HG02623 (cell line): ENCODE data around the gene TRIM66.

Source experiments
- ATAC-seq: cut with Tn5 transposase; IDR thresholded peaks from one replicate; pipeline ENCODE4 v1.9.1; 2021; ENCODE audit warnings: moderate library complexity; ENCODE audit not compliant: unreplicated experiment

TRIM66 gene

GRCh38 chr11:8661001-8661795 lies 21.3 kb downstream of the TRIM66 start:
- ATAC-seq: no peak

GRCh38 chr11:8658321-8659057 lies 24.0 kb downstream of the TRIM66 start:
- ATAC-seq: no peak

GRCh38 chr11:8656291-8656690 lies 26.2 kb downstream of the TRIM66 start:
- ATAC-seq: no peak

- ATAC-seq: no peak
Measured at GRCh38 chr11:8654503-8654902, 28.0 kb downstream of the TRIM66 start.

DNA sequence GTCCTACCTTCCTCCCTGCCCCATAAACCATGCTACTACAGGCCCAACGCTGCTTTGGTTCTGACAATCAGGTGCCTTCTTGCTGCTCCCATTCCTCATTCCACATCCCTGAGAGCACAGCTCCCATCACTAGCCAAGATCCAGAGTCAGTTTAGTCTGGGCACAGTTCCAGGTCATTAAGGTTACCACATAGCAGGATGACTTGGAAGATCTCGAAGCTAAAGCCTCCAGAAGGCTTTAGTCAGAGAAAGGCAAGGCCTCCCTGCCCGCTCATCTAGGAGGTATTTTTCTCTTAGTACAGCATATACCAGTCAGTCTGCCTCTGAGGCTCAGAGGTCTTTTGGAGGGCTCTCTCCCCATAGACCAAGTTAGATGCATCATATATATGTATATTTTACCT lies 30.3 kb downstream of the TRIM66 start:
- ATAC-seq: no peak

GRCh38 chr11:8650401-8650990 lies 32.0 kb downstream of the TRIM66 start:
- ATAC-seq: no peak

- ATAC-seq: no peak
Measured at GRCh38 chr11:8649361-8649760, 33.1 kb downstream of the TRIM66 start.

GRCh38 chr11:8646873-8647272 lies 35.6 kb downstream of the TRIM66 start:
- no peak for ATAC-seq

GRCh38 chr11:8642196-8642841 lies 40.1 kb downstream of the TRIM66 start:
- no peak for ATAC-seq

GRCh38 chr11:8641332-8641731 lies 41.1 kb downstream of the TRIM66 start:
- ATAC-seq: no peak

DNA sequence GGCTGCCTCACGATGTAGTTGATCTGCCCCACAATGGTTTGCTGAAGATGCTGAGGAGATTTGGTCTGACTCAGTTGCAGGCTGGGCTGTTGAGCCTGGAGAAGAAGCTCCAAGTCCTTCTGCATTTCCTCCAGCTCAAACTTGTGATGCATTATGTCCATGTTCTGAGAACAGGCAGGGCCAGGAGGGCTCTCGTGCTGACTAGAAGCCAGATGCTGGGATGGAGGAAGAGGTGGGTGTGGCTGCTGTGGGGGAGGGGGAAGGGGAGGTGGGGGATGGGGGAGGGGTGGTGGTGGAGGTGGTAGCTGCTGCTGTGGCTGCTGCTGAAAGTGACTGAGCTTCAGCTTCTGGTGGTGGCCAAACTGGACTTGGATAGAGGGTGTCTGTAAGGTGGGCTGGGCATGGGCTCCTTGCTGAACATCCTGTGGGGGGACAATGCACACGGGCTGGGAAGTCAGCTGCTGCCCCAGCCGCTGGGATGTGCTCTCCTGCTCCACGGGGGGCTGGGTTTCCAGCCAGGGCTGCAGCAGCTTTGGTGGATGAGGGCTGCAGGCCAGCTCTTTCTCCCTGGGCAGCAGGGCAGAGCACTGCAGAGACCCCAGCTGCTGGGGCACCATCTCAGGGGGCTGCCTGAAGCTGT lies 42.1 kb downstream of the TRIM66 start:
- no peak for ATAC-seq

GRCh38 chr11:8639655-8640054 lies 42.8 kb downstream of the TRIM66 start:
- no peak for ATAC-seq

GRCh38 chr11:8638300-8638699 lies 44.2 kb downstream of the TRIM66 start:
- no peak for ATAC-seq

DNA sequence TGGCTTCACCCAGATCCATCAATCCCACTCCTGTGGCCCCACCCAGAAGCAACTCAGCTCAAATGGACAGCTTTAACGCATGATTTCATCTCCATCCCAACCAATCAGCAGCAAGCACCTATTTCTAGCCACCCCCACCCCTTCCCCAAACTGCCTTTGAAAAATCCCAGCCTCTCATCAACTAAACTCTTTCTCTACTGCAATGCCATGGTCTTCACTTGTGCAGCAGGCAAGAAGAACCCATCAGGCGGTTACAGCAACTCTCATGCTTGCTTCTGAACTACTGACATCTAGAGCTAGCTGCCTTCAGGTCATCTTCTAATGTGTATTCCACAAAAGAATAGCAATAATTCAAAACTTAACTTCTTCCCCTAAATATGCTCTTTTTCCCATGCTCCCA lies 46.3 kb downstream of the TRIM66 start:
- no peak for ATAC-seq

DNA sequence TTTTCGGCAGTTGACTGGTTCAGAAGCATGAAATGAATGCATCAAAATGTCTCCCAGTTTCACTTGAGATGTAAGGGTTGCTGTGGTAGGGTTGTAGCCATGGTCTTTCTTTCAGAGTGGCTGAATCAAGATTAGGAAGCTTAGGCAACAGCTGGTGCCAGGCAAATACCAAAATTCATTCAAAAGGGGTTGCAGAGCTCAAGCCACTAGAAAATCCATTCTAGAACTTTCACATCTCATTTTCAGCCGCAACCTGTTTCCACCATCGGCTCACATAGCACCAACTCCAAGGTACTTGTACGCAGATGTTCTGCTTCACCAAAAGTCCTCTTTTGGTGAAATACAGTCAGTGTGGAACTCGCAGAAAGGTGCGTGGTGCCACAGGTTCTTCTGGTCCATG lies 48.0 kb downstream of the TRIM66 start:
- ATAC-seq: no peak

DNA sequence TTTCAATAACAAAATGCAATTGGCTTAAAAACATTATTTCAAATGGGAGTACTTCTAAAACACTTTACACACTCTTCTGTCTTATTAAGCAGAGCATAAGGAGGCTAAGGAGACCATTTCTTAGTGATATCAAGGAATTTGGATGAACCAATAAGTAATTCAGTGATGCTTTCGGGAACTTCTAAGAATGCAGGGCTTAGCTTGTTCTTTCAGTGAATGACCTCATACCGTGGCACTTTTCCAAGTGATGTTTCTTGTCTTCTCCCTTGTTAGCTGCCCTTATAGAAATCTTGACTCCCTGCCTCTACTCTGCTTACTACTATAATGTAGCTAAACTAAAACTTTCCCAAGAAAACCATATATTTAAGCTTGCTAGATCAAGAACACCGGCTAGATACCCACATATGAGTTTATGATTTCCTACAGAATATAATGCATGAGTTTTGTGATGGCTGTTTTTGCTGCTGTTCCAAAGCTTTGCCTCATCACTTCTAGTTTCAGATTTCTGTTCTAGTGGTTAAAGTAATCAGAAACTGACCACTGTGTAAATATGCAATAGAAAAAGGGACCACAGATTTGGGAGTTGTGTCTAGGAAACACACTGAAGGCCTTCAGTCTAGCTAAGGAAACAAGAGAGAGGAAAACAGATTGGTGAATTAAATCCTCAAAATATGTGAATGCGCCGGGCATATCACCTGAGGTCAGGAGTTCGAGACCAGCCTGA lies 50.9 kb downstream of the TRIM66 start:
- no peak for ATAC-seq

DNA sequence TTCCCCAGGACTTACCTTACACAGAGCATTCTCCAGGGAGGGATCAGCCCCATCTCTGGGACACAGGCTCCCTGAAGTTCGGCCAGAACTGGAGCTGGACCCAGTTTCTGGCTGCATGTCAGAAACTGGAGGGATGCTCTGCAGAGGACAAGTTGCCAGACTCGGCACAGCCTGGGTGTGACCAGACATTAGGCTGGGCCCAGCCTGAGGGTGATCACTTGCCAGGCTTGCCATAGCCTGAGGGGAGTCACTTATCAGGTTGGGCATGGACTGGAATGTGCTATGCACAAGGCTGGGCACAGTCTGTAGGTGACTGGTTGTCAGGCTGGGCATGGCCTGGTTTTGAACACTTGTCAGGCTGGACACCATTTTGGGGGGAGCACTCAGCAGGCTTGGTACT lies 57.8 kb downstream of the TRIM66 start:
- no peak for ATAC-seq

DNA sequence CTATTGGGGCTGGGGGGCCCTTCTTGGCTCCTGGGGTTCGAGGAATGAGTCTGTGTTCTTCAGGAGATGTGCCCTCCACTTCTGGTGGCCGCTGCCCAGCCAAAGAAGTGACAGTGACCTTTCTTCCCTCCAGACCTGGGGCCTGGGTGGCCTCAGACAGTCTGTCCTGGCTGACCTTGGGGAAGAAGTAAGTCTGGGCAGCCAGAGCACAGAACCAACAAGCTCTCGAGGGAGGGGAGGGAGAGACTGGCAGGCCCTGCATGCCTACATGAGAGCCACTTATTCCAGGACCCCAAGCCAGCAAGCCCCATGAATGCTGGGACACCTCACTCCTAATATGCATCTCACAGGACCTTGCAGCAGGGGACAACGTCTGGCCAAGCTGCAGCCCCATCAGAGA lies 61.3 kb downstream of the TRIM66 start:
- no peak for ATAC-seq

- ATAC-seq: no peak
Measured at GRCh38 chr11:8617063-8617462, 65.4 kb downstream of the TRIM66 start.

DNA sequence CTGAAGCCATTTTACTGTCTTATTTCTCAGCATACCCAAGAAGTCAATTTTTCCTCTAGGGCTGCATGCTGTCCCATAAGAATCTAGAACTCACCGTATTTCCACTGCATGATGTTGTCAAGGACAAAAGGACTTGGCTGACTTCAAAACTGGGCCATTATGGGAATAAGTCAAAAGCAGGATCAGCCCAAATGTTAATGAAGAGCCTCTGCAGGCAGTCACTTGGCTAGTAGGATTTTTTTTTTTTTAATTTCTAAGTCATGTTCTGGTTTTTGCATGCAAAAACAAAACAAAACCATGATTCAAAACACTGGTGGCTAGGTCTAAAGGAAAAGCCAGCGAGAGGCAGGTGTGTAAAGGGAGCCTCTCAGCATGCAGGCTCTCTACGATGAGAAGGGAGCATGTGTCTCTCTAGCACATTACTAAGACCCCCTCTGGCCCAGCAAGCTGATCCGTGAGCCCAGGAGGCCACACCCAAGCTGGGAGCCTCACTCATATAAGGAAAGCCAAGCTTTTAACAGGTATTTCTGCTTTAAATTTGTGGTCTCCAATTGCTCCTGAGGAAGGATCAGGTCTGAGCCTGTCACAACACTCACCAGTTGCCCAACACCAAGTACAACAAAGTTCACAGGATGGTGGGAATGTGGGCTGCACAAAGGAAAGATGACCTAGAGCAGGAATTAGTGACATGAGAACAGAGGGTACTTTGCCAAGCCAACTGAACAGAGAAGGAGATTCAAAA lies 67.0 kb downstream of the TRIM66 start:
- no peak for ATAC-seq
